OCI-M1 (cell line): ENCODE data around the gene CAST.
"Not testable (repeated sequence)": the region's sequence is repeated elsewhere in the genome, so short reads cannot be mapped to it uniquely, and the experiment has no call there.

Experiments
- DNase-seq: peaks from one replicate; lab custom pipeline; 2025; lab: John Stamatoyannopoulos, UW

CAST gene

DNA sequence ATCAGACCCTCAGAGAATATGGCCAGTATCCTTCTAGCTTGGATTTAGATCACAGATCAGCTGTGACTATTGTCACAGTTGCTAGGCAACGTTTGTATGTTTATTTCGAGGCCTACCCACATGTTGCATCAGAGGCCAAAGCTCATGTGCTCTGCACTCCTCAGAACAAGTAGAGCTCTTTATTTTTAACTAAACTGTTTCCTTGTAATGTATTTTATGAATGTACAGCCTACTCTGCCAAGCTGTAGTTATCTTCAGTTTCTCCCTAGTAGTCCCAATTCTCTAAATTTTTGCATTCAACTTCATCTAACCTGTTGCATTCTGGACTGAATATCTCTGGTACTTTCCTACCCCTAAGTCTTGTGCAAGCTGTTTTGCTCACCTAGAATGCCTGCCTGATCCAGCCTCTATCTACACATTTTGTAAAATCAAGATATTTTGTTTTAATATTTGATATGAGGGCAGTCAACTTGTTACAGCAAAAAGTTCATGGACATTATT is 52.8 kb downstream of the CAST start:
- DNase-seq, result peak; percentile 82

DNA sequence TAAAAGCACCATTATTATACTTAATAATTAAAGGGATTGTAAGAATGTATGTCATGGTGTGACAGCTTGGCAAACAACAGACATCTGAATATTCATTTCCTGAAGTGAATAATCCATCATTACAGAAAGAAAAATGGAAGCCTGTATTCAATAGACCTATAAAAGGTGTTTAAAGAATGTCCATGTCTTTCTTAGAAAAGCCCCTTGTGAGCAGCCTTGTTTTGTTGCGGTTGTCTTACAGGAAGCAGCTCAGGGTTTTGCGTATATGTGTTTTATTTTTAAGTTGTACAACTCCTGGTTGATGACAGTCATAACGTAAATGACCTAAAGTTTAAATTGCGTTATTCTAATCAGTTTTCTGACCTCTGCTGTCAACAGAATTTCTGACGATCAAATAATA is 53.8 kb downstream of the CAST start:
- no peak for DNase-seq

DNA sequence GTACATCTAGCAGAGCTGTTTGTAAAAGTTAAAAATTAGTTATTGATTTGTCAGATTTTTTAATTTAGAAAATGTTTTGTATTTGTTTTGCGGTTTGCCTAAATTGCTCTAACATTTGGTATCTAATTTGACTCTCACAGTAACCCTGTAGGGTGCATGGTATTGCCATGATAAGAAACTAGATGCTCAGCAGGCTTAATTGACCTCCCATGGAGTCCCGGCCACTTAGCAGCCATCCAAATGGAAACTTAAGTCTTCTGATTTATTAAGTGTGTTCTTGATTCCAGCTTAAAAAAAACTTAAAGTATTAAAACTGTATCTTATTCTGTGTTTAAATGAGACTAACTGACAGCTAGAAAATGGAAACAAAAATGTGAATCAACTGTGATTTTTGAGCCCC is 54.5 kb downstream of the CAST start:
- no peak for DNase-seq

DNA sequence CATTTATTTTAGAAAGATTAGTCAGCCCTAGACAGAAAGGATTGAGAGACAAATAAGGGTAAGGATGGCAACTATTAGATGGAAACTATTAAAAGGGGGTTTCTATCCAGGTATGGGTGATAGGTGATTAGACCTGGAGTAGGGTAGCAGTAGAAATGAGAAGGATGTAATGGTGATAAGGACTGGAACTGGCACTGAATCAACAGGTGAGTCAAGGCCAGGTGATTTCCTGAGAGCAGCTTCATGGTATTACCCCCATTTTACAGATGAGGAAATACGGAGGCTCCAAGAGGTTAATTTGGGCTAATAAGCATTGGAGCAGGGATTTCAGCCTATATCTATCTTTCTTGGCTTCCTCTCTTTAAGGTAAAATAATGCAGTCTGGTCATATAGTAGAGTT is 55.7 kb downstream of the CAST start:
- no peak for DNase-seq

DNA sequence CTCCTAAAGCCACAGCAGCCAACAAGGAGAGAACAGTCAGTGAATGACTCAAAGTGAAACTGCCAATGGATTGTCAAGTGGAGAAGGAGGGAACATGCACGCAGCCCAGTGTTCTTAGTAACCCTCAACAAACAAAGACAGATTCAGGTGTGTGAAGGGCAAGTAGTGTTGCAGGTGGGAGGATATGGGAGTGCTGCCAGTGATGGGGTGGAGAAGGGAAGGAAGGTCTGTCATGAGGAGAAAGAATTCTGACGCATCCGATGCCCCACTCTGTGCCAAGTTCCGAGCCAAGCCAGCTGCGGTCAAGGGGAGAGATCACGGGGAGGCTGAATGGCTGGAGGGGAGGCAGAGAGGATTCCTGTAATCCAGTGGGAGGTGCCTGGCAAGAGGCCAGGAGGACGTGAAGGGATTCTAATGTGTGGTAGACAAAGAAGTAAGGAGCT is 56.5 kb downstream of the CAST start:
- no peak for DNase-seq

DNA sequence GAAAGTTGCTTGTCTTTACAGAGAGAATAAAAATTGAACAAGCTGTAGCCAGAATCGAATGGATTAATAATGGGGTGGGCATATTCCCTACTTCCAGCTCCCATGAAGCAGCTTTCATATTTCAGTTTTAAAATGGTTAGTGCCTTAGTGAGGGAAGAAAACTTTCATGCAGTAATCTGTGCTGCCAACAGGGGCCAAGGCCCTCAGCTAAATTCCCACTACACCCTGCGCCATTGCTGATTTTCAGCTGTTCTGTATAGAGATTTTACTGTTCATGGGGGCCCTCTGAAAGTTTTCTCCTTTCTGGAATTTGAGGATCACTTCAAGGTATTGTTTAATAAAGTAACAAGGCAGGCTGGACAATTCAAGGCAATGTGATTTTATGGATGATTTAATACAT is 58.2 kb downstream of the CAST start:
- peak; percentile 21 for DNase-seq

DNA sequence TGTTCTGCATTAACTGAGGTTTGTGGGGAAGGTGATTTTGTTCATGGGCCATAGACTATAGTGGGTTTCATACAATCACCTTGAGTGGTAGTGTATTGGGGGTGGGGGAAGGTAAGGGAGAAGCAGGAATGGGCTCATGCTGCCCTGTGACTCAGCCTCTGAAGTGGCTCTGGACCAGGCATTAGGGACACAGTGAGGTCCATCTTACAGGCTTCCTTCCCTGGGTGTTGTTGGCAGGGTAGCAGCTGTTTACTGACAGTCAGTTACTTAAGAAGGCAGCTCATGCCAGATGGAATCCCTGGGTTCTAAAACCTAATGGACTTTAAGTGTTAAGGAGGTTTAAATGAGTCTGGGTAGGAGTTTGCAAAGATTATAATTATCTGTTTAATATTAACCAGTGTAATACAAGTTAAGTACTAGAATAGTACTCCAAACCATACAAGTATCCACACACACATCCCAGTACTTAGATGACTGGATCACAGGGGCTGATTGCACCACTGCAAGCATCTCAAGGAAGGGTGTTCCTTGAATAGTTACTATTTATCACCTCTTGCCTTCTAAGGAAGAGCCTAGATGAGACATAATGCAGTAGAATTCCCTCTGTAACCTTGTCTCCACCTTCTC is 59.3 kb downstream of the CAST start:
- no peak for DNase-seq

DNA sequence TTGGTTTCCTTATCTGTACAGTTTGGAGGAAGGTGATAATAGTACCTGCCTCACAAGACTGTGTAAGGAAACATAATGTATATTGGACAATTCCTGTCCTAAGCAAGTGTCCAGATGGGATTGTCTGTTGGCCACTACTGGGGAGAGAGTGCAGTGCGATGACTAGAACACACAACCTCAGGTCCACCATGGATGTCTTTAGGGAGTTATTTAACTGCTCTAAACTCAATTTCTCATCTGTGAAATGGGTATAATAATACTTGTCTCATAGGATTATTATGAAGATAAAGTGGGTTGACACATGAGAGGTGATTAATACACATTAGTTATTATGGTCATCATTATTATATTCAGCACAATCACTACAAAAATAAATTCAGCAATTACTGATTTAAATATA is 63.1 kb downstream of the CAST start:
- DNase-seq, result no peak

DNA sequence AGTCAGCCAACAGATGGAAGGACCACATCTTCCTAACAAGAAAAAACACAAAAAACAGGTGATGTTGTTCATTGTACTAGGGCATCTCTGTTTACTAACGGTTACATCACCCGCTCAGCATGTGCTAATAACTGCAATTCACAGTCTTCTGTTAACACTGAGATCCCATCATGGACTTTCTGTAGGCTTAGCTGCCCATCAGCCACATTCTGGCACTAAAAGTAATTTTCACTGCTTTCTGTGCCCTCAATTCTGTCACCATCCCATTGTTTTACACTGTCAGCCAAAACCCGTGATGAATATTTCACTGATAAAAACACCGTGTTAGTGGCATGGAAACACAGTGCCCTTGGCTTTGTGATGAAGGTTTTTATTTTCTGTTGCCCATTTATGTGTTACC is 64.6 kb downstream of the CAST start:
- no peak for DNase-seq

DNA sequence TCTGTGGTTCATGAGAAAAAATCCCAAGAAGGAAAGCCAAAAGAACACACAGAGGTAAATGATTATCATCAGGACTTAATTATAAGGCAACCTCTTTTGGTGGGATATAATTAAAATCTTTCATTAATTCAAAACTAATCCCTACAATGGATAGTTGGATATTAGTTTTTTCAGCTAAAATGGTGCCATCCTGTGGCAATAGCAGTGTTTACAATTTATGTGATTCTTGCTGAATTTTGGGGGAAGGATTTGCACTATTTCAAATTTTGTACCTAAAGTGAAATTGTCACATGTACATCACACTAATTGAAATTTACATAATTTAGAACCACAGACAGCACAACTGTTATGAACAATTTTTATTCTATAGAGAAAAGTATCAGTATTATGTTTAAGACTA is 67.0 kb downstream of the CAST start:
- DNase-seq, result peak; percentile 24

DNA sequence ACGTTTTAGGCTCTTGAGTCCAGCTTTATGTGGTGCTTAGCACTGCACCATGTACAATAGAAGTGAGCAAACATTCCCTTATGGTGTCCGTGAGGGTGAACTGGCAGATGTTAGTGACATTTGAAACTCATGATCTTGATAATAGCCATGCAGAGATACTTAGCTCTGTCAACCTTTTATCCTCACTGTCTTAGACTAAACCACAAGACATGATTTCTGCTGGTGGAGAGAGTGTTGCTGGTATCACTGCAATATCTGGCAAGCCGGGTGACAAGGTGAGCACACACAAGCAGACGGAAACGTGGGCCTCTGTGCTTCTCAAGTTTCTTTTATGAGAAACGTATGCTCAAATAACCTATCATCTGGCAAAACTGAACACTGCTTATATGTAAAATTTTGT is 68.4 kb downstream of the CAST start:
- no peak for DNase-seq

DNA sequence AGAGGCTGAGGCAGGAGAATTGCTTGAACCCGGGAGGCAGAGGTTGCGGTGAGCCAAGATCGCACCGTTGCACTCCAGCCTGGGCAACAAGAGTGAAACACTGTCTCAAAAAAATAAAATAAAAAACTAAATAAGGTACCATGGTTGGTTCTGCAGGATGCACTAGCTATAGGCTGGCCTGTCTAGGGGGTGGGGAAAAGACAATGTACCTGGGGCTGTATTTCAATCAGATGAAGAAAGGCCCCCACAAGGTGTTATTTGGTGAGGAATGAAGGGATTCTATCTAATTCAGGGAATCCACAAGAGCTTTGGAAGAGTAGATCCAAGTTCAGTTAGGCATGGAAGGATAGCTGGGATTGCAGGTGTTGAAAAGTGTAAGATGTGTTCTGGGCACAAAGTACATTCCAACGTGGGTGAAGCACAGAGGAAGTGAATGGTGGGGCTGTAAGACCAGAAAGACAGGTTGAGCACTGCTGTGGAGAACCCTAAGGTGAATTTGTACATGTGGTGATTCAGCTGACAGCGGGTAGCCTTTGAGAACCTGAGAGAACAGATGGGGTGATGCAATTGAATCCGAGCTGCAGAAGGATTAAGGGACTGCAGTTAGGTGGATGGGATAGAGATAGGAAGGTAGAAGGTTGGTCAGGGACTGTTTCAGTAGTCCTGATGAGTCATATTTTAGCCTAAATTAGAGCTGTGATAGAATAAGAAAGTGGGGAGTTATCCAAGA is 71.8 kb downstream of the CAST start:
- DNase-seq, result no peak

DNA sequence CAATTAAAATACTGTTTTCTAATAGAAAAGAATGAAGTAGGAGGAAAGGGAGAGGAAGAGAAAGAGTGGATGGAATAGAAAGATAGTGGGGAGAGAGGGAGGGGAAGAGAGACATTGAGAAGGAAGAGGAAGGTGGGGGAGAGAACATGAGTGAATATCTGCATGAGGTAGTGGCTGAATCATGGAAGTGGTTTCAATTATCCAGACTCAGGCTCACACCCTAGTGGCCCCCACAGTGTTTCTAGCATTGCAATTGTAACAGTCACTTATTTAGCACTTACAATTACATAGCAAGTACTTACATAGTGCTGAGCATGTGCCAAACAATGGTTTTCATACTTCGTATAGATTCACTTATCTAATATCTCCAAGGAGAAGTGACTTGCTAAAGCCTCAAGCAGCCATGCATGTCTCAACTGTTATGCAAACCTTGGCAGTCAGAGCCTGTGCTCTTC is 72.7 kb downstream of the CAST start:
- DNase-seq, result peak; percentile 74

DNA sequence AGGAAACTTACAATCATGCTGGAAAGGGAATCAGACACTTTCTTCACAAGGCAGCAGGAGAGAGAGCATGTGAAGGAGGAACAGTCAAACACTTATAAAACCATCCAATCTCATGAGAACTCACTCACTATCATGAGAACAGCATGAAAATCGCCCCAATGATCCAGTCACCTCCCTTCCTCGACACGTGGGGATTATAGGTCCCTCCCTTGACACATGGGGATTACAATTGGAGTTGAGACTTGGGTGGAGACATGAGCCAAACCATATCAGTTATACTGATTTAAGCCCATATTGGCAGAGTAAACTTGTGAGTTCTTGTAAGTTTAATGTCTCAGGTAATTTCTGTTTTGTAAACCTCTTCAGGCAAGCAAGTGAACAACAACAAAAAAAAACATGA is 74.8 kb downstream of the CAST start:
- DNase-seq, result no peak

DNA sequence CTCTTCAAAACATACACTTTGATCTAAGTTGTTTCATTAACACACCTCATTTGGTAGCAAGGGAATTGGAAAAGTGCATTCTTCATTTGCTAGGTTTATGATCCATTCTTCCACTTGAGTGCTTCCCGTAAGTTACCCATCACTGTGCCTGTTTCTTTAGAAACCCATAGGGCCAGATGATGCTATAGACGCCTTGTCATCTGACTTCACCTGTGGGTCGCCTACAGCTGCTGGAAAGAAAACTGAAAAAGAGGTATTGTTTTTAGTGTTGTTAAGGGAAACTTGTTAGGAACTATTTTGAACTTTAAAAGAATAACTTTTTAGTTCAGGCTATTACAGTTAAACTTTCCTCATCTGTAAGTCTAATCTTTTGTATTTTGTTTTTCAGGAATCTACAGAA is 78.9 kb downstream of the CAST start:
- no peak for DNase-seq

DNA sequence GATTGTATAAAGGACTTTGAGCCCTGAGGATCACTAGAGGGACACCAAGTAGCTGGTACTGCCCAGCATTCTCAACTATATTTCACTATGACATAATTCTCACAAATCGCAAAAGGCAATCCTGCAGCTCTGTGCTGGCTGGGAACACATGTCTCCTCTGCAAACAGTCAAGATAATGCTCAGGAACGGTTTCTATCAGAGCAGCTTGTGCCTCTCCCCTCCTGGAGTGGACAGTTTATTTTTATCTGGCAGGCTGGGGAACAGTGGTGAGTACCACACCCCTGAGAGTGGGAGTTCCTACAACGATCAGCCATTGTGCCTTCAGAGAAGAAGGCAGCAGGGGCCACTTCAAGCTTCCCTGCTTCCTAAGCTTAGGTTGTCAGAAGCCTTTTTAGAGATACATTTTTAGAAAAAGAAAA is 79.7 kb downstream of the CAST start:
- DNase-seq, result peak; percentile 93

DNA sequence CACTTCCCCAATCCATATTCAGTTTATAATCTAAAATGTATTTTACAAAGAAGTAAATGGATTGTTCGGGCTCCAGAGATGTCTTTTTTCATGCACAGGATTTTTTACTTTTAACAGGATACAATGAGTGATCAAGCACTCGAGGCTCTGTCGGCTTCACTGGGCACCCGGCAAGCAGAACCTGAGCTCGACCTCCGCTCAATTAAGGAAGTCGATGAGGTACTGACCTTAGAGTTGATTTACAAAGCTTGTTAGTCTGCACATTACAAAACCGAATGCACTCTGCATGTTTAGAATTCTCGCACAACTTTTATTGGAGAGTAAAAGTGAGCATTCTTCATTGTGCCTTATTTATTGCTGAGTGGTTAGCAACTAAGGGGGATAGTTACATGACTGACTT is 80.4 kb downstream of the CAST start:
- peak; percentile 80 for DNase-seq

DNA sequence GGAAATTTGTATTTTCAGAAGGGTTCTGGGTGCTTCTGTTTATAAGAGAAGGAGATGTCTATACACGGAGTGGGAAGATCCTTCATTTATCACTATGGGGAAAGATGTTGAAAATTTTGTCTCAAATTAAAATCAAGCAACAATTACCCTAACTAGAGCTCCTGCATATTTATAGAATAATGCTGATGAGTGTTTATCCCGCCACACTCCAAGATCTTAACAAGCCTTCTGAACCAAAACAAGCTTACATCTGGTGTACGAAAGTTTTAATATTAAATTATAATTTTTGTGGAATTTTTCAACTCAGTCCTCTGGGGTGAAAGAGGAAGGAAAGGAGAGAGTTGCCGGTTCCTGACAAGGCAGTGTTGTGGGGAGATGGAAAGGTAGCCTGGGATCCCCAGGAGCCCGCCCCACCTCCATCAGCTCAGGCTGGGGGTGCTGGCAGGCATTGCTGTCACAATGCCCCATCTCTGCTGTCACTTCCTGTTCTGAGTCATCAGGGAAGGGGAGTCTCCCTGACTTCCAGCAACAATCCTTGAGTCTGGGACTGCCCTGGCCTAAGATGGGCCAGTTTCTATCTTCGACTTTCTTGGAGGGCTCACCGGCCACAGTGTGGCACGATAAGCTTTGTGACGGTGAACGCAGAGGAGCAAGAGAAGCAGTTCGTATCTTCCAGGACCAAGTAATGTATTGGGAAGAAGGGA is 81.0 kb downstream of the CAST start:
- peak; percentile 73 for DNase-seq

DNA sequence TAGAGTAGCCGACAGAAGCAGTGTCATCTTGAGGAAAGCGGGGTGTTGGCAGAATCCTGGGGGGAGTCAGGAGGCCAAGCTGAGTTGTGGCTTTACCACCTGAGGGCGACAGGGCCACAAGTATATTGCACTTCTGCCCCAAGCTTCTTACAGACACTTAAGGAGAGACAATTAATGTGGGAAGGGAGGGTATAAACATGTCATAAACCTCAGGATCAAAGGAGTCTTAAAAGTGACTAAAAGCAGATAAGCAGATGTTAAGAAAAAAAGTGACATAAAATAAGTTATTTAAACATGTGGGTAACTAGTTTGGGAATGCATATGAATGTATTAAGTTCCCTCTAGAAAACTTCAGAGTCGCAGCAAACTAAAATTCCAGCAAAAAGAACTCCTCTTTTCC is 81.6 kb downstream of the CAST start:
- DNase-seq, result peak; percentile 73

DNA sequence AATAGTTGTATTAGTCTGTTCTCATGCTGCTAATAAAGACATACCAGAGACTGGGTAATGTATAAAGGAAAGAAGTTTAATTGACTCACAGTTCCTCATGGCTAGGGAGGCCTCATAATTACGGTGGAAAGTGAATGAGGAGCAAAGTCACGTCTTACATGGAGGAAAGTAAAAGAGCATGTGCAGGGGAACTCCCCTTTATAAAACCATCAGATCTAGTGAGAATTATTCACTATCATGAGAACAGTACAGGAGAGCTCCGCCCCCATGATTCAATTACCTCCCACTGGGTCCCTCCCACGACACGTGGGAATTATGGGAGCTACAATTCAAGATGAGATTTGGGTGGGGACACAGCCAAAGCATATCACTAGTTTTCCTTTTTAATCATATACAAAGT is 82.0 kb downstream of the CAST start:
- not testable (repeated sequence) for DNase-seq

DNA sequence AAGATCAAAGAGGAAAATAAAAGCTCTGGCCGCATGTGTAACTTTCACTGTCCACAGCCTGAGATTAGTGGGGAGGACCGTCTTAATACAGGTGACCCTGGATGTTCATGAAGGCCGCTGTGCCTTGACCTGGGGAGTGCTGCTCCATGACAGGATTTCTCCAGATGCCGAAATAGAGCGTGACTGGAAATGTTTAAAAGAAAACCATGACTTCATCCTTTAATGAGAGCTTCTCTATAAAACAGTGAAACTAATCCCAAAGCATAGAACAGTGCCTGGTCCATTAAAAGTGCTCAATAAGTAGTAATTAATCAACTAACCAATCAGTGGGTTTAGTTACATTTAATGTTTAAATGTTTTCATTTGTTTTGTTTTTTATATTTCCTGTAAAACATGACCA is 82.8 kb downstream of the CAST start:
- DNase-seq, result no peak

DNA sequence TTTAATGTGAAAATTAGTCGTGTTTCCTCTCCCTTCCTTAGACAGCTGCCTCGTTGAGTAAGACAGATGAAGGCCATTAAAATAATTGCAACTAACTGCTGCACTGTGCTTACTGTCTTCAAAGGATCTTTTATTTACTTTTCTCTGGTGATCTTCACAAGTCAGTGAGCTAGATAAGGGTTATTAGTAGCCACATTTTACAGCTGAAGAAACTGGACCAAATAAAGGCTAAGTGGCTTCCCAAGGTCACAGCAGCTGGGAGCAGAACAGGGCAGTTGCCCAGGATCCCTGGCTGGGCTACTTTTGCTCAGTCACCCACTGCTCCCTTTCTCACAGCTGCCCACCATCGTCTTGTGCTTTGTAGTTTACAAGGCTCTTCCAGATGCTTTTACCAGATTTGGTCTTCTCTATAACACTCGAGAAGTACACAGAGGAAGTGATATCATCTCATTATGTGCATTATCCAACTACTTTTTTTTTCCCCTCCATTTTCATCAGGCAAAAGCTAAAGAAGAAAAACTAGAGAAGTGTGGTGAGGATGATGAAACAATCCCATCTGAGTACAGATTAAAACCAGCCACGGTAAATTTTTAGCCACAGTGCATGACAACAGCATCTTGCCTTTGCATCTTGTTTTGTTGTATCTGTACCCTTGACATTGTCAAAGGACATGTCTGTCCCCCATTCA is 83.8 kb downstream of the CAST start:
- peak; percentile 56 for DNase-seq
